HS-27A (cell line): ENCODE measurements around the gene FBXL13.
"Not testable (repeated sequence)": the region's sequence is repeated elsewhere in the genome, so short reads cannot be mapped to it uniquely, and the experiment has no call there.

Experiments
- DNase-seq: peaks from one replicate; pipeline ENCODE4 v3.0.0-alpha.2; 2012; ENCODE audit warnings: low read depth, missing footprints

FBXL13 gene

DNA sequence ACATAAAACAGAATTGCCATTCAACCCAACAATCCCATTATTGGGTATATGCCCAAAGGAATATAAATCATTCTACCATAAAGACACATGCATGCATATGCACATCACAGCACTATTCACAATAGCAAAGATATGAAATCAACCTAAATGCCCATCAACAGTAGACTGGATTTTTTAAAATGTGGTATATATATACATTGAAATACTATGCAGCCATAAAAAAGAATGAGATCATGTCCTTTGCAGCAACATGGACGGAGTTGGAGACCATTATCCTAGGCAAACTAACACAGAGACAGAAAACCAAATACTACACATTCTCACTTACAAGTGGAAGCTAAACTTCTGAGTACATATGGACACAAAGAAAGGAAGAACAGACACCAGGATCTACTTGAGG, 51.0 kb downstream of the FBXL13 start:
- DNase-seq = not testable (repeated sequence)

DNA sequence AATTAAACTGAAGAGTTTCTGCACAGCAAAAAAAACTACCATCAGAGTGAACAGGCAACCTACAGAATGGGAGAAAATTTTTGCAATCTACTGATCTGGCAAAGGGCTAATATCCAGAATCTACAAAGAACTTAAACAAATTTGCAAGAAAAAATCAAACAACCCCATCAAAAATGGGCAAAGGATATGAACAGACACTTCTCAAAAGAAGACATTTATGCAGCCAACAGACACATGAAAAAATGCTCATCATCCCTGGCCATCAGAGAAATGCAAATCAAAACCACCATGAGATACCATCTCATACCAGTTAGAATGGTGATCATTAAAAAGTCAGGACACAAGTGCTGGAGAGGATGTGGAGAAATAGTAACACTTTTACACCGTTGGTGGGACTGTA, 53.1 kb downstream of the FBXL13 start:
- not testable (repeated sequence) for DNase-seq

DNA sequence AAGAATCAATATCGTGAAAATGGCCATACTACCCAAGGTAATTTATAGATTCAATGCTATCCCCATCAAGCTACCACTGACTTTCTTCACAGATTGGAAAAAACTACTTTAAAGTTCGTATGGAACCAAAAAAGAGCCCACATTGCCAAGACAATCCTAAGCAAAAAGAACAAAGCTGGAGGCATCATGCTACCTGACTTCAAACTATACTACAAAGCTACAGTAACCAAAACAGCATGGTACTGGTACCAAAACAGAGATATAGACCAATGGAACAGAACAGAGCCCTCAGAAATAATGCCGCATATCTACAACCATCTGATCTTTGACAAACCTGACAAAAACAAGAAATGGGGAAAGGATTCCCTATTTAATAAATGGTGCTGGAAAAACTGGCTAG, 53.7 kb downstream of the FBXL13 start:
- not testable (repeated sequence) for DNase-seq

DNA sequence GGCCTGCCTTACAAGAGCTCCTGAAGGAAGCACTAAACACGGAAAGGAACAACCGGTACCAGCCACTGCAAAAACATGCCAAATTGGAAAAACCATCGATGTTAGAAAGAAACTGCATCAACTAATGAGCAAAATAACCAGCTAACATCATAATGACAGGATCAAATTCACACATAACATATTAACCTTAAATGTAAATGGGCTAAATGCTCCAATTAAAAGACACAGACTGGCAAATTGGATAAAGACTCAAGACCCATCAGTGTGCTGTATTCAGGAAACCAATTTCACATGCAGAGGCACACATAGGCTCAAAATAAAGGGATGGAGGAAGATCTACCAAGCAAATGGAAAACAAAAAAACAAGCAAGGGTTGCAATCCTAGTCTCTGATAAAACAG, 56.3 kb downstream of the FBXL13 start:
- DNase-seq = not testable (repeated sequence)

DNA sequence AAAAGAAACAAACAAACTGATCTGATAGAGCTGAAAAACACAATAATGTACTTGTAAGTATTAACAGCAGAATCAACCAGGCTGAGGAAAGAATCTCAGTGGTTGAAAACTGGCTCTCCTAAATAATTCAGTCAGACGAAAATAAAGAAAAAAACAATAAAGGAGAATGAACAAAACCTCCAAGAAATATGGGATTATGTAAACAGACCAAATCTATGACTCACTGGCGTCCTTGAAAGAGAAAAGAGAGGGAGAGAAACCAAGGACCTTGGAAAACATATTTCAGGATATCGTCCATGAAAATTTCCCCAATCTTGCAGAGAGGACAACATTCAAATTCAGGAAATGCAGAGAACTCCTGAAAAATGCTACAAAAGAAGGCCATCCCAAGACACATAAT, 62.9 kb downstream of the FBXL13 start:
- DNase-seq = no peak

DNA sequence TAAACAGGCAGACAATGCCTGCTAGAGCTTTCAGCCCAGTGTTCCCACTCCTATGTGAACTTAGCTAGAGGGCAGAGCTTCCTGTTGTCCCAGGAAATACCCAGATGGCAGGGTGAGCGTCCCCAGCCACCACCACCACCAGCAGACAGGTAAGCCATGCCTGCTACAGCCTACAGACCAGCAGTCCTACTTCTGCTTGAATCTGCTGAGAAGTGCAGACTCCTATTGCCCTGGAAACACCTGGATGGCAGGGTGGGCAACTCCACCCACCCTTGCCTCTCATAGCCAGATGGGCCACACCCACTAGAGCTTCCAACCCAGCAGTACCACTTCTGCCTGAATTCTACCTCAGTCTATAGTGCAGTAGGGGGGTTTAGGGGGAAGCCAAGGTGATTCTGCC, 64.4 kb downstream of the FBXL13 start:
- no peak for DNase-seq

DNA sequence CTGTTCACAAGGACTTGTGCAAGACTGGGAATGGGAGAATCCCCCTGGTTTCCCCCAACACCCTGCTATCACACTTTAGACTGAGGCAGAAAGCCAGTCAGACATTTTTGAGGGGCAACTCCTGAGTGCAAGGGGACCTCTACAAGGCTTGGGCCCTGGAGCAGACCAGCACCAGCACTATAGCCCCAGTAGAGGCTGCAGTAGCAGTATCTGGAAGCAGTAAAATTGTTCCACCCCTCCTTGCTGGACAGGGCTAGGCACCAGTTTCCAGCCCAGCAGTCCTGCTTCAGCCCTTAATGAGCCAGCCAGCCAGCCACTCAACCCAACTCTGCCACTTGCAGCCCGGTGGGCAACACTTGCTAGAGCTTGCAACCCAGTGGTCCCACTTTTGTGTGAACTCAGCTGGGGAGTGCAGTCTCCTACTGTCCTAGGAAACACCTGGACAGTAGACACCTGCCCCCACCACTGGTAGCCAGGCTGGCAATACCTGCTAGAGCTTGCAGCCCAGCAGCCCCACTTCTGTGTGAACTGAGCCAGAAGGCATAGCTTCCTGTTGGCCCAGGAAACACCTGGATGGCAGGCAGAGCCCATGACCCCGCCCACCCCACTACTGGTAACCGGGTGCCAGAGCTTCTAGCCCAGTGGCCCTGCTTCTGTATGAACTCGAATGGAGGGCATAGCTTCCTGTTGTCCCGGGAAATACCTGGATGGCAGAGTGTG, 65.0 kb downstream of the FBXL13 start:
- no peak for DNase-seq

DNA sequence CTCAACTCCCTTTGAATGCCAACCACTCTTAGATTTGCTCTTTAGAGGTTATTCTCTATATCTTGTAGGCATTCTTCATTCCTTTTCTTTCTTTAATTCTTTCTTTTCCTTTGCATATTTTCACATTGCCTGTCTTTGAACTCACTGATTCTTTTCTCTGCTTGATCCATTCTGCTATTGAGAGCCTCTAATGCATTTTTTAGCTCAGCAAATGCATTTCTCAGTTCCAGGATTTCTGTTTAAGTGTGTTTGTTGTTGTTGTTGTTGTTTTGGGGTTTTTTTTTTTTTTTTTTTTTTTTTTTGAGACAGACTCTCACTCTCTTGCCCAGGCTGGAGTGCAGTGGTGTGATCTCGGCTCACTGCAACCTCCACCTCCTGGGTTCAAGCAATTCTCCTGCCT, 71.6 kb downstream of the FBXL13 start:
- DNase-seq = no peak

DNA sequence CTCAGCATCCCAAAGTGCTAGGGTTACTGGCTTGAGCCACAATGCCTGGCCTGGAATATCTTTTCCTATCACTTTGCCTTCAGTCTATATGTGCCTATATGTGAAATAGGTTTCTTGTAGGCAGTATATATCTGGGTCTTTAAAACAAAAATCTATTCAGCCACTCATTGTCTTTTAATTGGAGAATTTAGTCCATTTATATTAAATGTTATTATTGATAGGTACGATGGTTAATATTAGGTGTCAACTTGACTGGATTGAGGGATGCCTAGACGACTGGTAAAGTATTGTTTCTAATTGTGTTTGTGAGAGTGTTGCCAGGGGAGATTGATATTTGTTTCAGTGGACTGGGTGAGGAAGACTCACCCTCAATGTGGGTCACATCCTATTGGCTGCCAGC, 73.4 kb downstream of the FBXL13 start:
- no peak for DNase-seq

DNA sequence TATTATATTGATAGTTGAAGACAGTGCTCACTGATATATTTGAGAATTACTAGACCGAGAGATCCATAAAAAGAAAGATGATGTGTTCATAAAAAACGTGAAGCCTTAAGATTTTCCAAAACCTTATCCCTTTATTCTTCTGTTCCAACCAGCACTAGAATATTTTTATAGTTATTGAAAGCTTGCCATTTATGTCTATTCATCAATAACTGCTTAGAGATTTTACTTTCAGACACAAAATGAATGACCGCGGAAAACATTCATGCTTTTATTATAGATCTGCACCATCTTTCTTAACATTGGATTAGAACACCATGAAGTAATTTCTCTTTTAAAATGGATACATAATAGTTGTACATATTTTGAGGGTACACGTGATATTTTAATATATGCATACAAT, 77.6 kb downstream of the FBXL13 start:
- no peak for DNase-seq

DNA sequence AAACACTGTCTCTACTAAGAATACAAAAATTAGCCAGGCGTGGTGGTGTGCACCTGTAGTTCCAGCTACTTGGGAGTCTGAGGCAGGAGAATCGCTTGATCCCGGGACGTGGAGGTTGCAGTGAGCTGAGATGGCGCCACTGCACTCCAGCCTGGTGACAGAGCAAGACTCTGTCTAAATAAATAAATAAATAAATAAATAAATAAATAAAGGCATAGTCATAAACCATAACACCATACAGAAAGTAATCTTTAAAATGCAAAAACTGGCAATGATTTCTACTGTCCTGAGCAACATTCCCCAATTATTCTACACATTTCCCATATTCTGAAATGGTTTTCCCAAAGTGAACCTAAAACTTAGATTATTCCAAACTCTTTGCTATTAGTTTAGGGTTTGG, 79.0 kb downstream of the FBXL13 start:
- not testable (repeated sequence) for DNase-seq

DNA sequence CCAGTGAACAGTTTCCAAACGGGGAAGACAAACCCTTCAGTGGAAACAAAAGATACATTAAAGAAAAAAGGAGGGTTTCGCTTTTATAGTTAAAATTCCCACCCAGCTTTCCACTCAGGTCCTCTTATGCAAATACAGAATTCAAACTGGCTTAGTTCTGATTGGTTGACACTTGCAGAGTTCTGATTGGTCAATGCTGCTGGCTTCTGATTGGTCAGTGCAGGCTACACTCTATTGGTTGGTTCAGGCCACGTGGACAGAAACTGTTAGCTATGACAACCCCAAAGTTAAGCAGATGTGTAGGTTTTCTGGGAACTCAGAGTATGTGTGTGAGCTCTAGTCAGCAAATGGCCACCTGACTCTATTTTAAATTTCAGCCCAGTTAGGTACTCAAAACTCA, 80.0 kb downstream of the FBXL13 start:
- no peak for DNase-seq

DNA sequence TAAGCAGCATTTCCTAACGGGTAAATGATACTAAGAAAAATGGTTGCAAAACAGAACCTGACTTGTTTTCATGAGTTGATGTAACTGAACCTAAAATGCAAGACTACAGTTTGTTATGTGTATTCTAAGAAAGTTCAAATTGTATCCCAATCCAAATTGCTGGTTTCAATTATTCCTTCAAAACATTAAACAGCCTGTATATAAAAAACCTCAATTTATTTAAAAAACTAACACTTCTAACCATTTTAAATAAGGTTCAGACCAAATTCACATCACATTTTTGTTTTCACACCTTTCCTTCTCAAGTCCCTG, 80.9 kb downstream of the FBXL13 start:
- DNase-seq = no peak

DNA sequence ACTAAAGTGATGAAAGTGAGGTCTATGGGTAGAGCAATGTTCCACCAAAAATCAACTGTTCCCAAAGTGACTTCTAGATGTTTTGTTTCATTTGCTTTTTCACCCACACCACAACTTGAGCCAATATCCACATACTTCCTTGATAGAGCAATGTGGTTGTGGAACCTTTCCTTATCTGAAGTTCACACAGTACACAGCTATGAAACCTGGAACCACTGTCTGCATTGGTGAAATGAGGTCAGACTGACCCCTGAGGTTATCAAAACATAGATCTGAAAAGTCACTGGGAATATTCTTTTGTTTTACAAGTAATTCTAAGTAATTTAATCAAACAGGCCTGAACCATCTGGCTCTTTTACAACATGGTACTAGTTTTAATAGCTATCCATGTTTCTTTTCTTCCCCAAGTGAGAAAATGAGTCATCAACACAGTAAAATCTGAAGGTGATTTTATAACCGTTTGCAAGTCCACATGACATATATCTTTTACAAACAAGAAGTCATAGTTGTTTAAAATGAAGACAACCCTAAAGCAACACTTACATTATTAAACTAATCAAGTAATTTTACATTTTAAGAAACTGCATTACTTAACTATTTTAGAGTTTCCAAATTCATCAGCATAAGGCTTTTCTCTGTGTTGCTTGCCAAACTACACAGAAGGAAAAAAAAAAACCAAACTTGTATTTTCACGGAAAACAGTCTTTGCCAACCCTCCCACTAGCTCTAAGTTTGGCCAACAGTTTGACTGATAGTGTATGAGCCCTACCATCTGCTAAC, 81.5 kb downstream of the FBXL13 start:
- DNase-seq = peak; percentile 39

DNA sequence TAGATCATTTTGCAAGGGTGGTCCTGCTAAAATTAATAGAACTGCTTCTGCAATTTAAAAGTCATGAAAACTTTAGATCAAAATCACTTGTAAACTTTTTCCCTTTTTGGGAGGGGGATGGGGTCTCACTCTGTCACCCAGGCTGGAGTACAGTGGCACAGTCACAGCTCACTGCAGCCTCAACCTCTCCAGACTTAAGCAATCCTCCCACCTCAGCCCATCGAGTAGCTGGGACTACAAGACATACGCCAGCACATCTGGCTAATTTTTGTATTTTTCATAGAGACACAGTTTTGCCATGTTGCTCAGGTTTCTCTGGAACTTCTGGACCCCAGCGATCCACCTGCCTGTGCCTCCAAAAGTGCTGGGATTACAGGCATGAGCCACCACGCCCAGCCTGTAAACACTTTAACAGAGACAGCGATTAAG, 82.1 kb downstream of the FBXL13 start:
- DNase-seq = no peak

DNA sequence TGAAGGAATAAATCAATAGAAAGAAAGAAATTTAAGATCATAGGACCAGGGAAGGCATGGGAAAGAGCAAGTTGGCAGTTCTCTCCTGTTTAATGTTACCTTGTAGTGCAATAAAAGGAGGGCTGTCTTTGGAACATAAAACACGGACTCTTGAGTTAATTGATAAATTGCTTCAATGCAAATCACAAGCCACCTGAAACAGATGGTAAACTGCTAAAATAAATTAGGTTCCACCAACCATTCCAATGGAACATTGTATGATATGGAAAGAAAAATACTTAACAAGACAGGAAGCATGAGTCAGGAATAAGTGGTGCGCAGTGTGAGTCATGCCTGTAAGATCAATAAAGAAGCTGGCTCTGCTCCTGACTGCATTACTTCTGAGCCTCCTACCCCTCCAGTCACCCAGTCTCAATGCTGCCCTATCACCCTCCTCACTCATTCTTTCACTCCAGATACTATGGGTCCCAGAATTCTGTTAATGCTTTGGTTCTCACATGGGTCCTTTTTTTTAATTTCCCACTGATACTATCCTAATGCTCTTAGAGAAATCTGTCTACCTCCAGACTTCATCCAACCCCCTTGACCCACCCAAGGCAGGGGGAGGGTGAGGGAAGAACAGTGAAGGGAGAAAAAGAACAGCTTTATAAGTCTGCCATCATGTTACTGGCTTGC, 82.9 kb downstream of the FBXL13 start:
- DNase-seq = peak; percentile 71

DNA sequence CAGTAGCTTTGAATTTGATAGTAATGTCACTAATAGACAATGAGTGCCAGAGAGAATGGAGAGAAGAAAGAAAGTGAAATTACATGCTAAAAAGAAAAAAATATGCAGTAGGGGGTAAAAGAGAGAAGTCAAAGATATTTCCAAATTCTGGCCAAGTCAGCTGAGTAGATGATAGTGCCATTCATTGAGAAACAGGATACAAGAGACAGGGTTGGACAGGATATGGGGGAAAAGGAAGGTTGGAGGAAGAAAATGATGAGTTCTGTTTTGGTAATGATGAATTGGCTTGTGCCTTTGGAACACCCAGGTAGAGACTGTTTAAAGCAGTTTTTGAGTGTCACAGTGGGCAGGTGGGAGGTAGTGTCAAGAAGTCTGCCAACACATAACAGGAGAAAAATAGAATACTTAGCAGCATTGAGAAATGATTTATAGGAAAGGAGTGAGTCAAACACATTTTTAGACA, 83.5 kb downstream of the FBXL13 start:
- DNase-seq = no peak

DNA sequence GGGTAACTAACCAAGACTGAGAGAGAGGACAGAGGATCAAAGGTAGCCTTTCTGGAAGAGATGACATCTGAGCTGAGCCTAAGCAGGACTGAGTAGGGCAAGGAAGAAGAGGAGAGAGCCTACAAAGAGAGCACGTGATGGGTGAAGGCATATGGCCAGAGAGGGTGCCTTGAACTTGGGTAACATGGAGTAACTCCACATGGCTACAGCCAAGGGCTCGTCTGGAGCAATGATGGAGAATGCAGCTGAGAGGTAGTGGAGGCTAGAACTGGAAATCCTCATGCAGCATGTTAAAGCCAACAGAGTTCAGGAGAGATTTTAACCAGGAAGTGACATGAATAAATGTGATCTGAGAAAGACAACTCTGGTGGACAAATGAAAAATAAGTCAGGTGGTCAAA, 84.0 kb downstream of the FBXL13 start:
- DNase-seq = no peak

DNA sequence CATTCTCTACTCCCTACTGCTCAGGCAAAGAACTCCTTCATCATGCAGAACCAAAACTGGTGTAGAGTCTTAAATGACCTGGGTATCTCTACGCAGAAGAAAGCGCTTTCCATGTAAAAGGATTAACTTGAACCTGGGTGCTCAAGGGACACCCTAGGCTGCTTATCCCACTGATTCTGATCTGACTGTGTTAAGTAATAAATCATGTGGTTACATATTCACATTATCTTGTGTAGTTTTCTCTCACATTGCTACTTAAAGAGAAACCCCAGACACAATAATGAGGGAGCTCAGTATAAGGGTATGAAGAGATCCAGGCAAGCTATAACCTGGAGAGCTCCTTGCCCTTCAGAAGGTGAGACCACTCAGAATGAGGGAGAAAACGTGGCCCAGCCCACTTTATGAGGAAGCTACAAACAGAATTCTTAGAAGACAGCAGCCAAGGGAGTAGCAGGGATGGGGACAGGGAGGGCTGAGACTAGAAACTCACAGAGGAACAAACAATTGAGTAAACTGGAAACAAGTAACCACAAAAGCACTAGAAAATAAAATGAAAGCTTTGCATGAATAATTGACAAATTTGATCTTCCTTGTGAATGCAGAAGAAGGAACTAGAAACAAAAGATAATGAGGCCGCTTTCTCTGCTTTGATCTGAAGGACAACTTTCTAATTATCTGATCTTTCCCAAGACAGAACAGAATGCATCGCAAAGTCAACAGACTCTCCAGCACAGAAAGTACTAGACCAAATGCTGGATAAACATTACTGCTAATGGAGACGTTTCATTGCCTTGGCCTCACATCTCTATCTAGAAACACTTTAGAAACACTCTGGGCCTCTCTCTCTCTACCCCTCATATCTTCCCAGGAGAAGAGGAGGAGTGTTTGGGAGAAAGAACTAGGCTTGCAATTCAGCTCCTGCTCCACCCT, 85.7 kb downstream of the FBXL13 start:
- DNase-seq = no peak

DNA sequence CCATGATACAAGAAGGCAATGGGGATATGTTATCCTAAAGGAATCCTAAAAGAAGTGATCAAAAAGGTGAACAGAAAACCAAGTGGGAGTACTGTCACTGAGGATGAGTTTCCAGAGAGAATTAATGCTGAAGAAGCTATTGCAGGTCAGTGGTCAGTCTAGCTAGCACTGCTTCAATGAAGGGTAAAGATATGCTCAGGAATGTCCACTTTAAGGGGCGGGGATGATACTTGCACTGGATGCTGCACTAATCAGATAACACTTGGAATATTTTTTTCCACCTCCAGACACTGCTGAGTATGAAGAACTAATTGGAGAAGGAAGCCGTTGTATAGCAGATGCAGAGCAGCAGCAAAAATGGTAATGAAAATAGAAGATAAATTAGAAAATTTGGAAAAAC, 86.5 kb downstream of the FBXL13 start:
- DNase-seq = no peak

DNA sequence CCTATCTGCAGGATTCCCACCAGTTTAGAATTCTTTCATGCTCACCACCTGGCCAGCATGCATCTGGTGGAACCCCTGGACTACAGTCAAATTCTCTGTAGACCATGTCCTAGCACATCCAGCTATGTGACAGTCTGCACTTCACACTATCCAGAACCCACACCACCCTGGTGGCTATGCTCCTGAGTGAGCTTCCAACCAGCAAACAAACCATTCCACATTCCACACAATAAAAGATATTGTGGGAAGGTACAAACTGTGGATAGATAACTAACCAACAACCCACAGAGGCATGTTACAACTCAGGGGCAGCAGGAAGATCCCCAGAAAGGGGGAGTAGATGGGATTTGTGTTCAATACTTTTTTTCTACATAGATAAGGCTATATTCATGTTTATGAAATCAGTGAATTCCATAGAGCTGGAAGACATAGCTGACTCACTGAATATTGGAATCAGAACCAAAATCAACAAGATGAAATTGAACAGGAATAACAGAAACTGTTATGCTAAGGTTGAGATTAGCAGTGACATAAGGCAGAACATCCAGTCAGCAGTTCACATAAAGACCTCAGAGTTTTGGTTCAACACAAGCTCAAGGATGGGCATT, 89.3 kb downstream of the FBXL13 start:
- no peak for DNase-seq

DNA sequence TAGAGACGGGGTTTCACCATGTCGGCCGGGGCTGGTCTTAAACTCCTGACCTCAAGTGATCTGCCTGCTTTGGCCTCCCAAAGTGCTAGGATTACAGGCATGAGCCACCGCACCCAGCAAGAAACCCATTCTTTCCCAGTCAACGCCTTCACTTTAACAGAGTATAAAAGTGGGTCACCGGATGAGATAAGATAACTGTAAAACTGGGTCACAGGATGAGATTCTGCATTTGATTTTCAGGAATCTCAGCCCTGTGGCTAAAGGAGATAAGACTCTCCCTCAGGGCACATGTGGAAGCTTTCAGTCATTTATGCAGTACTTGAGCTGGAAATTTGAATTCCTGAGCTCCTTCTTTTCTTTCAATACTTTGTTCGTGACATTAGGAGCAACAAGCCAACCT, 91.0 kb downstream of the FBXL13 start:
- no peak for DNase-seq
